ENCODE data around the gene MYCL. TPM values are rescaled to one million over a fixed set of nuclear protein-coding genes. Genes with fewer than 3 reads are reported as not detected.
"Not testable (repeated sequence)": the region's sequence is repeated elsewhere in the genome, so short reads cannot be mapped to it uniquely, and the experiment has no call there.

The MYCL gene
- total RNA-seq, 2 donors from 2014 or later: 13.7 to 15.4 TPM

GRCh38 chr1:39896909-39897685 is 4.6 kb downstream of the MYCL start:
- ATAC-seq (no peak), DNase-seq (no peak)

GRCh38 chr1:39895731-39896480 is 5.8 kb downstream of the MYCL start:
- intact Hi-C loops (cut with DNase I, micrococcal nuclease): loop anchor here in 1 of 2 donors (10.0 kb wide), 1 partner anchor 81 kb away; no protein-coding TSS in a partner anchor
- no peak for ATAC-seq
- no peak for DNase-seq

More at GRCh38 chr1:39896909-39897685, 4.6 kb downstream of the MYCL start:
- intact Hi-C loops (cut with DNase I, micrococcal nuclease): loop anchor here in 1 of 2 donors (10.0 kb wide), 1 partner anchor 82 kb away; no protein-coding TSS in a partner anchor

GRCh38 chr1:39894884-39895495 is 6.7 kb downstream of the MYCL start:
- DNase-seq (no peak), ATAC-seq (no peak)
- intact Hi-C loops (cut with DNase I, micrococcal nuclease): loop anchor here in 1 of 2 donors (10.0 kb wide), 1 partner anchor 80 kb away; no protein-coding TSS in a partner anchor

GRCh38 chr1:39892601-39893595 is 8.8 kb downstream of the MYCL start:
- no peak for DNase-seq

GRCh38 chr1:39890880-39891279 is 10.8 kb downstream of the MYCL start:
- intact Hi-C loops (cut with DNase I, micrococcal nuclease): loop anchor here in 1 of 2 donors (10.0 kb wide), 1 partner anchor 76 kb away; no protein-coding TSS in a partner anchor
- DNase-seq (no peak), ATAC-seq (no peak)

More at GRCh38 chr1:39892601-39893595, 8.8 kb downstream of the MYCL start:
- intact Hi-C loops (cut with DNase I, micrococcal nuclease): loop anchor here in 1 of 2 donors (10.0 kb wide), 1 partner anchor 78 kb away; no protein-coding TSS in a partner anchor
- peak; percentile 75 for ATAC-seq

- intact Hi-C loops (cut with DNase I, micrococcal nuclease): loop anchor here in 1 of 2 donors (10.0 kb wide), 1 partner anchor 75 kb away; no protein-coding TSS in a partner anchor
- ATAC-seq (no peak), DNase-seq (no peak)
Observed at GRCh38 chr1:39890273-39890672, 11.4 kb downstream of the MYCL start.

GRCh38 chr1:39886757-39887231 is 14.9 kb downstream of the MYCL start:
- ATAC-seq: no peak
- DNase-seq: no peak

GRCh38 chr1:39885516-39885915 is 16.2 kb downstream of the MYCL start:
- DNase-seq: no peak
- intact Hi-C loops (cut with DNase I, micrococcal nuclease): no loop called here
- ATAC-seq: no peak

More at GRCh38 chr1:39886757-39887231, 14.9 kb downstream of the MYCL start:
- intact Hi-C loops (cut with DNase I, micrococcal nuclease): no loop called here

GRCh38 chr1:39882152-39882551 is 19.6 kb downstream of the MYCL start:
- ATAC-seq (no peak), DNase-seq (no peak)
- intact Hi-C loops (cut with DNase I, micrococcal nuclease): no loop called here

GRCh38 chr1:39877980-39878956 is 23.4 kb downstream of the MYCL start:
- no peak for DNase-seq
- ATAC-seq: no peak
- intact Hi-C loops (cut with DNase I, micrococcal nuclease): no loop called here

- ATAC-seq: no peak
- intact Hi-C loops (cut with DNase I, micrococcal nuclease): no loop called here
- no peak for DNase-seq
Observed at GRCh38 chr1:39877231-39877778, 24.4 kb downstream of the MYCL start.

- DNase-seq (no peak), ATAC-seq (no peak)
- intact Hi-C loops (cut with DNase I, micrococcal nuclease): no loop called here
Observed at GRCh38 chr1:39876144-39876543, 25.6 kb downstream of the MYCL start.

GRCh38 chr1:39872698-39873097 is 29.0 kb downstream of the MYCL start:
- ATAC-seq (no peak), DNase-seq (no peak)
- intact Hi-C loops (cut with DNase I, micrococcal nuclease): no loop called here

GRCh38 chr1:39871796-39872195 is 29.9 kb downstream of the MYCL start:
- no peak for DNase-seq
- intact Hi-C loops (cut with DNase I, micrococcal nuclease): no loop called here
- no peak for ATAC-seq

GRCh38 chr1:39871043-39871442 is 30.7 kb downstream of the MYCL start:
- intact Hi-C loops (cut with DNase I, micrococcal nuclease); ATAC-seq; DNase-seq: not testable (repeated sequence)

GRCh38 chr1:39869538-39870112 is 32.1 kb downstream of the MYCL start:
- DNase-seq; ATAC-seq; intact Hi-C loops (cut with DNase I, micrococcal nuclease): not testable (repeated sequence)

All from left colon (tissue), 2 donors.